WERI-Rb-1 (cell line): ENCODE results near the gene PHACTR3.

Source experiments
- DNase-seq: peaks from one replicate; pipeline ENCODE4 v3.0.0-alpha.2; 2020
- H3K27ac ChIP-seq: fragments of 250-450 bp; sonication (Bioruptor Pico); 2 replicates; pipeline ENCODE4 v1.5.1; 2020; ENCODE audit warnings: mild to moderate bottlenecking, moderate library complexity
- H3K27me3 ChIP-seq: fragments of 250-450 bp; sonication (Bioruptor Pico); 2 replicates; pipeline ENCODE4 v1.5.1; 2021; ENCODE audit warnings: mild to moderate bottlenecking, low read depth, moderate library complexity; ENCODE audit not compliant: insufficient read depth, severe bottlenecking
- H3K36me3 ChIP-seq: fragments of 250-450 bp; sonication (Bioruptor Pico); 2 replicates; pipeline ENCODE4 v1.5.1; 2020; ENCODE audit warnings: mild to moderate bottlenecking, moderate library complexity
- H3K4me3 ChIP-seq: 2 replicates; pipeline ENCODE4 v1.5.1; 2011; ENCODE audit warnings: low read depth, mild to moderate bottlenecking, control low read depth, low read length
- H3K9me3 ChIP-seq: fragments of 250-450 bp; sonication (Bioruptor Pico); 2 replicates; pipeline ENCODE4 v1.5.1; 2021; ENCODE audit warnings: mild to moderate bottlenecking, moderate library complexity; ENCODE audit not compliant: severe bottlenecking
- TF ChIP-seq, protein P1 (sequence below): IDR thresholded peaks from 2 replicates; pipeline ENCODE4 v1.5.1; 2011; ENCODE audit warnings: low read depth, mild to moderate bottlenecking, control low read depth, inconsistent platforms, low read length

Gene PHACTR3

DNA sequence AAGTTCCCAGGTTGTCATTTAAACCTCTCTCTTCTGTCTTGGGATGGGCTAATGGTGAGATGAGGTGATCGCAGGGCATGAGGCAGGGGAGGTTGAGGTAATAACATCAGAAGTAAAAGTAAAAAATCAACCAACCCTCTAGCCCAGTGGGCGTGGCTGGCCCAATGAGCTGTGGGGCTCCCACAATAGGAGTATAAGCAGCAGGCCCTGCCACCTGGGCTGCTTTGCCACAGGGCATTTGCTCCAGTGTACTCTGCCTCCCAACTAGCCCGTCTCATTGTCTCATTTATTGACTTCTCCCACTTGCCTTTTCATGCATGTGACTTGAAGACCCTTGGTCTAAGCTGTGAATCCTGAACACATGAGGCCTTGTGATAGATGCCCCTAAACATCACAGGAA is 62.8 kb downstream of the PHACTR3 start:
- TF ChIP-seq, protein P1, sequence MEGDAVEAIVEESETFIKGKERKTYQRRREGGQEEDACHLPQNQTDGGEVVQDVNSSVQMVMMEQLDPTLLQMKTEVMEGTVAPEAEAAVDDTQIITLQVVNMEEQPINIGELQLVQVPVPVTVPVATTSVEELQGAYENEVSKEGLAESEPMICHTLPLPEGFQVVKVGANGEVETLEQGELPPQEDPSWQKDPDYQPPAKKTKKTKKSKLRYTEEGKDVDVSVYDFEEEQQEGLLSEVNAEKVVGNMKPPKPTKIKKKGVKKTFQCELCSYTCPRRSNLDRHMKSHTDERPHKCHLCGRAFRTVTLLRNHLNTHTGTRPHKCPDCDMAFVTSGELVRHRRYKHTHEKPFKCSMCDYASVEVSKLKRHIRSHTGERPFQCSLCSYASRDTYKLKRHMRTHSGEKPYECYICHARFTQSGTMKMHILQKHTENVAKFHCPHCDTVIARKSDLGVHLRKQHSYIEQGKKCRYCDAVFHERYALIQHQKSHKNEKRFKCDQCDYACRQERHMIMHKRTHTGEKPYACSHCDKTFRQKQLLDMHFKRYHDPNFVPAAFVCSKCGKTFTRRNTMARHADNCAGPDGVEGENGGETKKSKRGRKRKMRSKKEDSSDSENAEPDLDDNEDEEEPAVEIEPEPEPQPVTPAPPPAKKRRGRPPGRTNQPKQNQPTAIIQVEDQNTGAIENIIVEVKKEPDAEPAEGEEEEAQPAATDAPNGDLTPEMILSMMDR, result no peak
- H3K27me3 ChIP-seq, result peaks cover 95% of the 10 kb centered on the region
- DNase-seq, result no peak

DNA sequence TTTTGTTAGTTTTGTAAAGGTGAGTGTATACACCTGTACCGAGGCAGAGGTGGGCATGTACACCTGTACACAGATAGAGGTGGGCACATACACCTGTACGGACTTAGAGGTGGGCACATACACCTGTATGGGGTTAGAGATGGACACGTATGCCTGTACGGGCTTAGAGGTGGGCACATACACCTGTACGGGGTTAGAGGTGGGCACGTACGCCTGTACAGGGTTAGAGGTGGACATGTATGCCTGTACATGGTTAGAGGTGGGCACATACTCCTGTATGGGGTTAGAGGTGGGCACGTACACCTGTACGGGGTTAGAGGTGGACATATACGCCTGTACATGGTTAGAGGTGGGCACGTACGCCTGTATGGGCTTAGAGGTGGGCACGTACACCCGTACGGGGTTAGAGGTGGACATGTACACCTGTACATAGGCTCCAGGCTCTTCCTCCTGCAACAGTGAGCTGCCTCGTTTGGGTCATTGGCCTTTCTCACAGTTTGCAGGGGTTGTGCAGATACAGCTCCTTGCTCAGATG is 63.7 kb downstream of the PHACTR3 start:
- H3K4me3 ChIP-seq, result no peak overlapping the region
- no peaks in the 10 kb centered on the region for H3K9me3 ChIP-seq
- TF ChIP-seq, protein P1, result no peak
- H3K27ac ChIP-seq, result no peak overlapping the region
- no peak for DNase-seq
- H3K27me3 ChIP-seq, result peaks cover 95% of the 10 kb centered on the region
- H3K36me3 ChIP-seq, result no peaks in the 10 kb centered on the region

More for the DNA sequence above, 62.8 kb downstream of the PHACTR3 start:
- H3K9me3 ChIP-seq, result no peaks in the 10 kb centered on the region
- no peaks in the 10 kb centered on the region for H3K36me3 ChIP-seq
- no peak overlapping the region for H3K27ac ChIP-seq
- H3K4me3 ChIP-seq, result no peak overlapping the region

DNA sequence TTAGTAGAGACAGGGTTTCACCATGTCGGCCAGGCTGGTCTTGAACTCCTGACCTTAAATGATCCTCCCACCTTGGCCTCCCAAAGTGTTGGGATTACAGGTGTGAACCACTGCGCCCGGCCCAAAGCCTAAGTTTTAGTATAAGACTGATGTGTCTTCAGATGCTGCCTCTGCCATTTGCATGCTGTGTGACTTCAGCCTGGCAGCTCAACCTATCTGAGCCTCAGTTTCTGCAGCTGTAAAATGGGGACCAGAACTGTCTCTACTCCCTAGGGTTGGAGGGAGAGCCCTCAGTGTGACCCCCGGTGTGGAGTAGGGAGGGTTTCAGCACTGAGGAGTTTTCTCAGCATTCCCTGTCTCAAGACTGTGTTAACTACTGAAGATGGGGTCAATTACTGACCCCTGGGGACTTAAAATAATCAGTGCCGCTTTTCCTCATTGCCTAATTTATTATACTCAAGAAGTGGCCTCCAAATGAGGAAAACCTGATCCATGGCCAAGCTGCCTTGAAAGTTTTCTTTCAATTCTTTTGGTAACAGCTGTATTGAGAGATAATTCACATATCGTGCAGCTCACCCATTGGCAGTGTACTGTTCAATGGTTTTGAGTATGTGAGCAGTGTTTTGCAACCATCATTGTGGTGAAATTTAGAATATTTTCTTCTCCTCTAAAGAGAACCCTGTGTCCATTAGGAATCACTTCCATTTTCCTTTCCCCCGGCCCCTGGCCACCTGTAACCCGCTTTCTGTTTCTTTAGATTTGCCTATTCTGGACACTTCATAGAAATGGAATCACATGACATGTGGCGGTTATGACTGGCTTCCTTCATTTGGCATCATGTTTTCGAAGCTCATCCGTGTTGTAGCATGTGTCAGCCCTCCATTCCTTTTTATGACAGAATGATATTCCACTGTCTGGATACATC is 64.8 kb downstream of the PHACTR3 start:
- Histone ChIP-seq H3K27me3 (peaks cover 94% of the 10 kb centered on the region), H3K4me3 (no peak overlapping the region), H3K27ac (no peak overlapping the region), H3K9me3 (no peaks in the 10 kb centered on the region), H3K36me3 (no peaks in the 10 kb centered on the region)
- TF ChIP-seq, protein P1, result no peak
- no peak for DNase-seq

DNA sequence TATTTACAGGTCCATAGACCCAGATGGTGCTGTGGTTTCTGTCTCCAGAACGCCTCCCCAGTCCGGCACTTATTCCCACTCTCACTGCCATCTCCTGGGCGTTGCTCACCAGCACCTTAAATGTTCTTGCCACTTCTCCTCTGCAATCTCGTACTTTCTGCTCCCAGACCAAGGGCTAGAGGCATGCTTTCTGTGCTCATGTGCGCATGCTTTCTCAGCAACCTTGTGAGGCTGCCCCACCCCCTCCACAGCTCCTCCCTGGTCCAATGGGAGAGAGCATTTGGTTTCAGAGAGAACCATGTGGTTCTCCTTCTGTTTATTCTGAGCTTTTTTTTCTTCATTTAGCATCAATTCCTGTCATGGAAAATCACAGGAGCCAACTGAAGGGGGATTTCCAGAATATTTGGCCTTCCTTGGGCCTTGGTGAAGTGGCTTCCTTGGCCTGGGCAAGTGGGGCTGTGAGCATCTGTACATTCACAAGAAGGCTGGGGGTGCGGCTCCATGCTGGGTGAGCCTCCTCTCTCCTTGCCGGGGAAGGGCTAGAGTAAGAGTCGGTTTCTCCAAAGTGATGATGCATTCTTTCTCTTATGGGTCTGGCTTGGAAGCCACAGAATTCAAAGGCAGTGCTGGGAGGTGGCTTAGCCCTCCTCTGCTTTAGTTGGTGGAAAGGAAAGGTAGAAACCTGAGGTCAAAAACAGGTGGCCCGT is 66.6 kb downstream of the PHACTR3 start:
- Histone ChIP-seq H3K36me3 (no peaks in the 10 kb centered on the region), H3K27me3 (peaks cover 86% of the 10 kb centered on the region), H3K27ac (no peak overlapping the region), H3K4me3 (no peak overlapping the region), H3K9me3 (no peaks in the 10 kb centered on the region)
- no peak for DNase-seq
- TF ChIP-seq, protein P1, result no peak

DNA sequence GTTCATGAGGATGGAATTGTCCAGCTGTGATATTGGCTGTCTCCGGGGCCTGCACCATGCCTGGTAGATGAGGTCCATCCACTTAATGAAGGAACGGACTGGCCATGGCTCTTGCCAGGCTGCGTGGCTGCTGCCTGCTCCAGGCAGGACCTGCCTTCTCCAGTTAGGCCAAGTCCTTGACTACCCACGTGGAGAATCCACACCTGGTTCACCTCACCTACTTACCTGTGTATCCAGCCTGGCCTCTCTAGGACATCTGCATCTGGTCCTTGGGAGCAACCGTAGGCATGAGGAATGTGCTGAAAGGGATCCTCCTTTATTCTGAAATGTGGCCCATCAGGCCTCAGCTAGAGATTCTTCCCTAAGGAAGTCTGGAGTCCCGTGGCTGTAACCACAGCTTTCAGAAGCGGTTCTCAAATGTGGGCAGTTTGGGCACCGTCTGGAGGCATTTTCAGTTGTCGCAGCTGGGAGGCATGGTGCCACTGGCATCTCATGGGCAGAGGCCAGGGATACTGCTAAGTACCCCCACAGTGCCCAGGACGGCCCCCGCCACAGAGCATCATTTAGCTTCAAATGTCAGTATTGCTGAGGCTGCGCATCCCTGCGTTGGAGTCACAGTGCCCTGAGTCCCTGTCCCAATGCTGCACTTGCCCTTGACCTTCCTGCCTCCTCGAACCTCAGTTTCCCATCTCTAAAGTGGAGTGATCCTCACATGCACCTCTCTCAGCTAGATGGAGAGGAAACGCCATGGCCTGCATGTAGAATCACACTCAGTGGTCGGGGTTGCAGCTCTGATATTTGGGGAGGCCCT is 67.5 kb downstream of the PHACTR3 start:
- Histone ChIP-seq H3K27ac (no peak overlapping the region), H3K36me3 (no peaks in the 10 kb centered on the region), H3K27me3 (peaks cover 86% of the 10 kb centered on the region), H3K4me3 (no peak overlapping the region), H3K9me3 (no peaks in the 10 kb centered on the region)
- TF ChIP-seq, protein P1, result no peak
- no peak for DNase-seq
